Transverse colon (tissue), 3 donors: Measurements from ENCODE around the gene FYB1.

ENCODE experiments used
- POLR2A ChIP-seq: fragments of 450-650 bp; IDR thresholded peaks from one replicate; pipeline ENCODE4 v1.6.1; 2016; ENCODE audit warnings: antibody characterized with exemption, mild to moderate bottlenecking, moderate library complexity
- TF ChIP-seq, protein P1 (sequence below), 5 experiments: fragments of 200-600 bp in 3 of 5; fragments of 450-650 bp in 2 of 5; sonication (generic) in 3 of 5; IDR thresholded peaks; 1 replicate in 2 of 5; 2 replicates in 3 of 5; pipeline ENCODE4 v1.5.1; 2016 to 2017; ENCODE audit warnings: antibody characterized with exemption in 5 of 5, inconsistent platforms in 3 of 5, mild to moderate bottlenecking in 2 of 5, moderate library complexity in 1 of 5

- TF ChIP-seq, protein P1, sequence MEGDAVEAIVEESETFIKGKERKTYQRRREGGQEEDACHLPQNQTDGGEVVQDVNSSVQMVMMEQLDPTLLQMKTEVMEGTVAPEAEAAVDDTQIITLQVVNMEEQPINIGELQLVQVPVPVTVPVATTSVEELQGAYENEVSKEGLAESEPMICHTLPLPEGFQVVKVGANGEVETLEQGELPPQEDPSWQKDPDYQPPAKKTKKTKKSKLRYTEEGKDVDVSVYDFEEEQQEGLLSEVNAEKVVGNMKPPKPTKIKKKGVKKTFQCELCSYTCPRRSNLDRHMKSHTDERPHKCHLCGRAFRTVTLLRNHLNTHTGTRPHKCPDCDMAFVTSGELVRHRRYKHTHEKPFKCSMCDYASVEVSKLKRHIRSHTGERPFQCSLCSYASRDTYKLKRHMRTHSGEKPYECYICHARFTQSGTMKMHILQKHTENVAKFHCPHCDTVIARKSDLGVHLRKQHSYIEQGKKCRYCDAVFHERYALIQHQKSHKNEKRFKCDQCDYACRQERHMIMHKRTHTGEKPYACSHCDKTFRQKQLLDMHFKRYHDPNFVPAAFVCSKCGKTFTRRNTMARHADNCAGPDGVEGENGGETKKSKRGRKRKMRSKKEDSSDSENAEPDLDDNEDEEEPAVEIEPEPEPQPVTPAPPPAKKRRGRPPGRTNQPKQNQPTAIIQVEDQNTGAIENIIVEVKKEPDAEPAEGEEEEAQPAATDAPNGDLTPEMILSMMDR (IDR thresholded peaks at IDR 0.05): no peak
- no peak for TF ChIP-seq POLR2A
Measured at GRCh38 chr5:39260095-39260494, 40.7 kb upstream of the FYB1 start.
